Activated CD8-positive, alpha-beta memory T cell treated with anti-CD3 and anti-CD28 coated beads for 48 hours (primary cell): Measurements from ENCODE around the gene CUX1.
"Not testable (repeated sequence)": the region's sequence is repeated elsewhere in the genome, so short reads cannot be mapped to it uniquely, and the experiment has no call there.

Experiments
- DNase-seq, 3 experiments: peaks; one replicate each; pipeline ENCODE4 v3.0.0-alpha.2; 2020; ENCODE audit warnings: low read depth in 2 of 3, low spot score in 2 of 3

Gene CUX1

DNA sequence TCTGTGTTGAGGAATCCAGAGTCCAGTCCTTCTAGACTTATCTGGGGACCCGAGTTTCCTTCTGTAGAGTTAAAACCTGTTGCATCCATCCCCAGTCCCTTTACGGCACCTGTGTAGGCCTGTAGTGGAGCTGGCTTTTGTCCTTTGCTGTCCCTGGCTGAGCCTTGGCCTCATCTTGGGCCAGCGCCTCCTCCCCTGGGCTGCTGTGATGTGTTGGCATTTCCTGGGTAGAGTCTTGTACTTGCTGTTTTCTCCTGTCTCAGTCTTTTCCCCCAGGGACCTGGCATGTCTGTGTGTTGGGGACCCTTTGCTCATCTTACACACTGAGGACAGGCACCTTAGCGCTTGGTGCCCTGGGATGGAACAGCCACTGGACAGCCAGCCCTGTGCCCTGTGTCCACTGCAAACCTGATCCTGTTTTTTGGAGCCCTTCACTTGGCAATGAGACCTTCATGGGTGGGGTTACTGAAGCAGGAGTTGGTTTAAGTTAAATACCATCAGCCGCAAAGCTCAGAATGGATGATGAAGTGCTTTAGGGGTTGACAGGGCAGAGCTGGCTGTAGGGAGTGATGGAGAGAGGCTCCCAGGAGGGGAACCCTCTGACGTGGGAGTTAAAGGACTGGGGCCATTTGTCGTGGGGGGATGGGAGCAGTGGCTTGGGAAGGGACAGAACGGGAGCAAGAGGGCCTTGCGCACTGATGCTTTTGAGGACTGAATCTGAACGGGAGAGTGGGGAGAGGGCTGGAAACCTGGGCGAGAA is 50.9 kb downstream of the CUX1 start:
- DNase-seq, result no peak

DNA sequence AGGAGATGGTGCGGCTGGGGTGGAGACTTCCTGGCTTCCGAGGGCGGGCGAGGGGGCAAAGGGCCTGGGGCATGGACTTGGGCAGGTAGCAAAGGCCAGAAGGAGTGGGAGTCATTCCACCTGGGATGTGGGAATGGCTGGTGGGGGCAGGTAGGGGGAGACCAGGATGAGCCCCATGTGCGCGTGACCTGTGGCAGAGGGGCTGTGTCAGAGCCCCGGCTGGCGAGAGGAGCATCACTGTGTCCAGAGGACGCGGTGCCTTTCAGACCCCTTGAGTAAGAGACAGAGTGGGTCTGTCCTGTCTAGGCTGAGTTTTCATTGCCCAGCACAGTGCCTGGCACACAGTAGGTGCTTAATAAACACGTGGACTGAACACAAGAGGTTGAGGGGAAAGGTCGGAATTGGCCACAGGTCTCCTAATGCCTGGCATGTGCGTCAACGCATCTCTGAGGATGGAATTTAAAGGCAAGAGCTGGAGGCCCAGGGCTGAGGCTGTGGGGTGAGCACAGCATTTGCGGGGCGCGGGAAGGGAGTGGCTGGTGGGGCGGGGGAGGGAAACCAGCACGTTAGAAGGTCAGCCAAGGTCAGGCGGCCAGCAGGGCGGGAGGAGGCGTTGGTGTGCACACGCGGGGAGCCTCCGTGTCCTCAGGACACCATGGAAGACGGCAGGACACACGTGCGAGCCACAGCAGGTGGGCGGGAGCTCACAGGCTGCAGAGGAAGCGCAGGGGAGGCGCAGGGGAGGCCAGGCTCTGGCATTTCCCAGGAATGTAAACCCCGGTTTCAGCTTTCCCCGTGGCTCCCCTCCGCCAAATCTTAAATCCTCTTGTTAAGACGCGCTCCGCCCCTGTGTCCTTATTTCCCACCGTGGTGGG is 51.8 kb downstream of the CUX1 start:
- DNase-seq, result no peak

DNA sequence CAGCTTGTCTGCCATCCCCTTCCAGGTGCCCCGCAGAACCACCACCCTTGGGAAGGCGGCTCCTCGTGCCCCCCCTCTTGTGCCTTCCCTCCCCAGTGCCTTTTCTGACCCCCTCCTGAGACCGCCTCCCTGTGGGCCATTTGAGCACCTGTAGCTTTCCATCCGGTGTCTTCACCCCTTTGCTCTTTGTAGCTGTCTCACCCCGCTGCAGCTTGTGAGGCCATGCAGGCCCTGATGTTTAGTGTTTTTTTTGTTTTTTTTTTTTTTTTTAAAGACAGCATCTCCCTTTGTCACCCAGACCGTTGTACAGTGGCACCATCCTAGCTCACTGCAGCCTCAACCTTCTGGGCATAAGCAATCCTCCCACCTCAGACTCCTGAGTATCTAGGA is 52.5 kb downstream of the CUX1 start:
- DNase-seq, result no peak

DNA sequence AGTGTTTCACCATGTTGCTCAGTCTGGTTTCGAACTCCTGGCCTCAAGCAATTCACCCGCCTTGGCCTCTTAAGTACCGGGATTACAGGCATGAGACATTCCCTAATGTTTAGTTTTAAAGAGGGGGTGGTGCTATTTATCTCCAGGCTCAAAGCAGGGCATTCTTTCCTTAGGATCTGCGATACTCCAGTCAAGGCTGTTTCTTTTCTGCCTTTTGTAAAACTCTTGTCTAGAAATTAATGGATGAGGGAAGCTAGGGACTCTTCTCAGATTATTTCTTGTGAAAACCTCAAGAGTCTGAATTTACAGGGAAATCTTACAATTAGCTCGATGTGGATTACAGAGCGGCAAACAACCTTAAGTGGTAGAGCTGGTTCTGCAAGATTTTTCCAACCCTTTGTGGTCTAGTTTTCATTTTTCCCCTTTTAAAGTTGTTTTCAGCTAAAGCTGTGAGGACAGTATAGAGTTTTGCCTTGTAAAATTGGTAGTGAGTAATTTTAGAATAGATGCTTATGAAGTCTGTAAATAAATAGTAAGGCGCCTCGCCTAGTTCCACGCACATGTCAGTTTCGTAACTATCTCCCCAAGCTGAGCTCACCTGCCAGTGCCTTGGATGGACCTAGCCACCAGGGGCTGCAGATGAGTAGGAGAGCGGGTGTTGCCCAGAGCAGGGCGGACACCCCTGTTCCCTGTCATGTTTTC is 53.1 kb downstream of the CUX1 start:
- DNase-seq, result no peak

DNA sequence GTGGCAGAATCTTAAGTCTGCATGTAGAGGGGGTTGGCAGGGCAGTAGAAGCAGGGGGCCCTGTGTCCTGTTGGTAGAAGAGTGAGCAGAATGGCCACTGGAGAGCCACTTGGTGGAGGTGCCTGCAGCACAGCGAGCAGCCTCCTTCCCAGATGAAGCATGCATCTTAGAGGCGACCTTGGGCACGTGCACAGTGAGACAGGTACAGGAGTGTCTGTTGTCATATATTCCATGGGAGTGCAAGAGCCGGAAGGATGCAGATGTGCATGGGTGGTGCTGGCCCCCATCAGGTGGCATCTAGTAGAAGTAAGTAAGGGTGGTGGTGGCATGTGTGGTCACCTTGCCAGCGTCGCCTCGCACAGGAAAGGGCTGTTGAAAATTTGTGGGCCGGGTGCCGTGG is 53.9 kb downstream of the CUX1 start:
- DNase-seq, result no peak

DNA sequence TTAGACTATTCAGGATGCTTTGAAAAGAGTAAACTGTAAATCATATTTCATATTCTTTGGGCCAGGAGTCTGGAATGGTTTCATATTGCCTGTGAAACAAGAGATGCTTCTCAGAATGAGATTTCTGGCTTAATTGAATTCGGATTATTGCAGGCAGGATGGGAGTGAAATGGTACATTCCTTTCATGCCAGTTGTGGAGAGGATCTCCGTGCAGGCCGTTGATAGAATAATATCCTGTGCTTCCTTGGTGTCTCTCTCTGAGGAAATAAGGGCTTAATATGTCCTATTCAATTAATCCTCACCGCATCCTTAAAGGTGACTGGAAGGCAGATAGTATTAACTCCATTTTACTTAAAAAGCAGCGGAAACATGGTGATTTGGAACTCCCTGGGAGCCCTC is 56.6 kb downstream of the CUX1 start:
- no peak for DNase-seq

DNA sequence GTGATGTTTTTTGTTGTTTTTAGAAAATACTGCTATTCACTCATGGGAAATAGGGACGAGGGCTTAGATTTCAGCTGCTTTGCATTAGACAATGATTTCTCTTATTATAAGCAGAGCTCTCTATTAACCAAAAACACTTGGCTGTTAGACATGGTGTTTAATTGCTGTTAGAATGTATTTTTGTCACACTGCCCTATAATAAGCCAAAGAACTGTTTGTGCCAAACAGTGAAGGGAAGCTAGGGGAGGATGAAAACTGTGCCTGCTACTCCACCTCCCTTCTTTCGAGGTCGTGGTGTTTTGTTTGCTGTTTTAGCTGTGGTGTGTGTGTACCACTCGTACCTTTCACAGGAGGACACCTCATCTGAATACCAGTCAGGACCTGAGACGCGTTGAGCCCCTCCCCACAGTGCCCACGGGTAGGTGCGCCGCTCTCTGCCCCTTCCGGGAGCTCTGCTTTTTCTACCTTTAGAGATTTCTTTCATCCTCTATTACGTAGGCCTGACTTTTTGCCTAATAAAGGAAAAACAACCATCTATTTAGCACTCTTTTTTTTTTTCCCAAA is 57.9 kb downstream of the CUX1 start:
- DNase-seq, result no peak

DNA sequence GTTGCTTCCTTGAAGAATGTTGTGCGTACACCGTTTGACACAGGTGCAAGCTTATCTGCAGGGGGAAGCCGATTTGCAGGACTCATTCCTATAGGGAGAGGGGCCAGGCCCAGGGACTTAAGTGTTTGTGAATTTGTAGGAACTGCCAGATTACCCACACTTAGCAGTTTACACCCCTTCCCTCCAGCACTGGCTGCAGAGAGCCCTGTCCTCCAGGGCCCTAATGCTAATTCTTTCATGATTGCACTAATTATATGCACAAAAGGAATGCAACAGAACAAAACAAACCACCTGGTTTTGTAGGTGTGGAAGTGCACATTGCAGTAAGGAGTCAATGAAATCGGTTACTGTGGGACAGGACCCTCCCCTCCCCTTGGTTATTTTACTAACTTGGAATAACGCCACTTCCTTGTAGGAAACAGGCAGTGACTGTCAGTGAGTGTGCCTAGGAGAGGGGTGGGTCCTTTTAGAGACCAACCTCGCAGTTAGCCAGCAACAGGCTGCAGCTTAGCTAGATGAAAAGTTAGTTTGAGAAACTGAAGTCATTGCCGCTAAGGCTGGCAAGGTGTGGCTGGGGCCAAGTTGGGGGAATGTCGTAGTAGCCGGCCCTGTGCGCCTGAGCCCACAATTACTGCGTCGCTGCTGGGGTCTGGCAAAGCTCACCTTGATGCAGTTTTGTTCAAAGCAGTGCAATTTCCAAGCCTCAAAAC is 60.6 kb downstream of the CUX1 start:
- no peak for DNase-seq

DNA sequence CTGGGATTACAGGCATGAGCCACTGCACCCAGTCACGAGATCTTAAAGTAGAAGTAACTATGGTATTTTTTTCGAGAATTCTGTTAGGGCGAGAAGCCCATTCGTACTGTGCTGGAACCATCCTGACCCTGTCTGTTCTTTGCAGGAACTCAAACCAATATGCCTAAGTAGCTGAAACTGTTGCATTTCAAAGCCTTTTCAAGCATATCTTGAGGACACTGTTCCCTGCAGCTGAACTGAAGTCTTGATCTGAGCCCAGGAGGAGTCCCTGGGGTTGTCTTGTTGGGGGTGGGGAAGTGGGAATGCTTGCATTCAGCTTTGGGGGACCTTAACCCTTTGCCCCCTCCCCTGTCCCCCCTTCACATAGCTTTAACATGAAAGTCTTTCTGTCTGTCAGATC is 61.5 kb downstream of the CUX1 start:
- no peak for DNase-seq

DNA sequence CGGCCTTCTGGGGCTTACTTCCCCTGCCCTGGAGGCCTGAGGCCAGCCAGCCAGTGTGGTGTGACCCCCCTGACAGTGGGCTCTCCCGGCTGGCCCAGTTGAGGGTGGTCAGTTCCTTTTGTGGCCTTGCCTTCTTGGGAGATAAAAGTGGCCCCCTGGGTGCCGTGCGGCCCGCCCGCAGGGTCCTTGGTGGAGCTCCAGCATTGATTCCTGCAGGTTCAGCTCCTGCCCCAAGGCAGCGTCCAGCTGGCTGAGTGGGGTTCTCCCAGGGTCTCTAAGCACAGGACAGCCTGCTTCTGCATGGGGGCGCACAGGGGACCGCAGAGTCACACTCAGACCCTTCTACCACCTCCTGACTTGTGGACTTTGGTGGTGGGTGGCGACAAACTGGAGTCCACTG is 62.1 kb downstream of the CUX1 start:
- no peak for DNase-seq

DNA sequence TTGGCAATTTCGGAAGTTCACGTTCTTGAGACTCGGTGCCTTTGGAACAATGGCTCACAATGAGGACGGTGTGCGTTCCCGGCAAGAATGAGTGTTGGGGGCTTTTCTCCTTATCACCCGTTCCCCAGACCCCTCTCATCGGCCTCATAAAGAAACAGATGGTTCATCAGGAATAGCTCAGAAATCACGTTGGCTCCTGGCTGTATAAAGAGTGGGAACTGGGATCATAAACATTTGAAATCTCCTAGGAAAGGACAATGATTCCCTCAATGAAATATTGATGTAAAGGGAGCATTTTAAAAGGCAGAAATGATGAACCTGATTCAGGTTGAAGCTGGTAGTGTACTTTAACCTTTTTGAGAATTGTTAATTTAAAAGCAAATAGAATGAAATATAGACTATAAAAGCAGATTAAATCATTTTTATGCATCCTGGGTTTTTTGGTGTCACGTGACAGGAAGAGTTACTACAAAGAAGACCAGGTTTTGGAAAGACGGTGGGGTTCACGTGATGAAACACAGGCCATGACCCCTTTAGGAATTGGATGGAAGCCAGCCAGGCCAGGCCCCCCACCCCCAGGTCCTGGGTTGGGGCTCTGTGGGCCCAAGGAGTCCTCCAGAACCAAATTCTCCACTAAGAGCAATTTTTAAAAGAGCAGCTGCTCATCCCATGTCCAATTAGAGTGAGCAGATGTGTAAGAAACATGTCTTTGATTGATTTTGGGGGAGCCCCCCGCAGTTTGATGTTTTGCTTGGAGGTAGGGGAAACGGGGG is 63.0 kb downstream of the CUX1 start:
- DNase-seq, result no peak

DNA sequence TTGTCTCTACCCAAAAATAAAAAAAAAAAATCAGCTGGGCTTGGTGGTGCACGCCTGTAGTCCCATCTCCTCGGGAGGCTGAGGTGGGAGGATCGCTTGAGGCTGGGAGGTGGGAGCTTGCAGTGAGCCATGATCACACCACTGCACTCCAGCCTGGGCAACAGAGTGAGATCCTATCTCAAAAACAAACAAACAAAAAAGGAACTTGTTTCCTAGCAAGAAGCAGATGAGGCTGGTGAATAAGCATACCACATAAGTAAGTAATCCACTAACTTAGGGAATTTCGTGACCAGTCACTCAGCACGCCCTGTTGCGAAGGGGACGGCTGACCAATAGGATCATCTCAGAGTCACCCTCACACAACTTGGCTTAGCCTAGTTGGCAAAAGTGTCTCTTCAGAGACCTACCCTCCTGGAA is 64.6 kb downstream of the CUX1 start:
- DNase-seq, result no peak

DNA sequence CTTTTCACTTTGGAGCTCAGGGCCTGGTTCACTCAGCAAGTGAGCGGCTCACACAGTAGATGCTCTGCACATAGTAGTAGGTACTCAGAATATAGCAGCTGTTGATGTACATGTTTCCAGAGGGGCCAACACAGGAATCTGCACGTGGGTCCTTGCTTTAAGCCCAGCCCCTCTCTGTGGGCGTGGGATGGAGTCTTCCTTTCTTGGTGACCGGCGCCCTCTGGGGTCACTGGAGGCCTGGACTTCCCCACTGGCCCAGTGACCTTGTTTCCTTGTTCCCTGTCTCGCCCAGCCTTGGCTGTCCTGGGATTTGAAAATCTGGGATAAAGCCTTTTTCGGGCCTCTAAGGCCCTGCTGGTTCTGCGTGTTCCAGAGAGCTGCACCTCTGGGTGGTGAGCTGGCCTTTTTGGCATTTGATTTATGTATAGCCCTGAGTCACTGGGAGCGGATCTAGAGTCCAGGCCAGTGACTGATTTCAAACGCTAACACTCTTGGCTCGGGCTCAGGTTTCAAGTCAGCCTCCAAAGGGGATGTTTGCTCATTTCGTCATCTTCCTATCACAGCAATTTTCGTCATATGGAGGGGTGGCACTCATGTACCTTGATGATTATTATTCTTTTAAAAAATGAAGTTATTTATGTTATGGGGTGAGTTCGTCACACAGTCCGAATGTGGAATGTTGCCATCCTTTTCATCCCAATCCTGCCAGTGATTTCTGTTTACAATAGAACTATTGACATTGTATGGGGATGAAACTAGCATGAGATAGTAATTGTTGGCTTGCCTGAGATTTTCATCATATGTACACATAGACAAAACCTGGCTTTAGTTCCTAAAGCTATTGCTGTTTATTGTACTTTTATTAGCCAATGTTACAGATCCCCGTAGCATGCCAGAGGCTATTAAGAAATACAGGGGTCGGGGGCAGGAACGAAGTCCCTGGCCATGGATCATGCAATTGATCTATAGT is 65.5 kb downstream of the CUX1 start:
- DNase-seq, result no peak

DNA sequence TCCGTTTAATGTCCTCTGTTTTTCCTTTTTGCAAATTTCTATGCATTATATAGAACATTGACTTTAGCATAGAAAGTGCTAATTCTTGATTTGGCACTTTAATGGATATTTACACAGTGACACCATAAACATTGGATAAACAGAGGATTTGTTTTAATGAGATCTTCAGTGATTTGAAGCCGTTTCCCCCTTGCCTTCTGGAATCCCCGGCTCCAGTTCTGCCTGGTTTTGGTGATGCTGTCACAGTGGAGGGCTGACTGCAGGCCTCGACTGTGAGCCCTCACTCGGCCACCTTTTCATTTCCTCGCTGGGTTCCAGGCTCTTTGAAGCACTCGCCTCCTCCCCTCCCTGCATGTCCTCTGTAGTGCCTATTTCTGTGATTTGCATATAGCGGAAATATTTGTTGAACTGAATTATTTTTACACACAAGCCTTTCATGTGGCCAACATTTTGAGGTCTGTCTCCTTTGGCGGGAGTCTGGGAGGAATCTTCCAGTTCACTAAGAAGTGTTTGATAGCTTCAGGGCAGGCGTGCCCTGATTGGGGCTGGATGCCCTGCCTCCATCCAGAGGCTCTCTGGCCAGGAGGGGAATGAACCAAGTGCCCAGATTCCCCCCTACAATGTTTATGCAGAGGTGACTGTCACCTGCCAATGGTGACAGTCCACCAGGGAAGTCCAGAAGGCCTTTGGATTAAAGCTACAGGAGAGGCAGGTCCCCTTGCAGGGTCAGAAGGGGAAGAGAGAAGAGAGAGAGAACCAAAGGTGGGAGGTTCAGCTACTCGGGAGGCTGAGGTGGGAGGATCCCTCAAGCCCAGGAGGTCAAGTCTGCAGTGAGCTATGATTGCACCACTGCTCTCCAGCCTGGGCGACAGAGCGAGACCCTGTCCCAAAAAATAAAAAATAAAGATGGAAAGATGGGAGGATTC is 67.5 kb downstream of the CUX1 start:
- no peak for DNase-seq

DNA sequence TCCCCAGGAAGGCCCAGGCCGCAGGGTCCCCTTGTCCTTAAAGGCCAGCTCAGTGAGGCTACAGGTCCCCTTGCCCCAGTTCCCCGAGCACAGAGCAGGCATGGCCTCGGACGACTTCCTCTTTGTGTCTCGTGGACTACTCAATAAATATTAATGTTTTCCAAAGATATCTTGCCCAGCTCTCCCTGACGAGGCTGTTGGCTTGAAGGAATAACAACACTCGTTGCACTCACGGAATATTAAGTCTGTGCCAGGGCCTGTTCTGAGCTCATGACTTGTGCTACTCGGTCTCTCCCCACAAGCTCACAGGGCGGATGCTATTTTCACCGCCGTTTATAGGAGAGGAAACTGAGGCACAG is 68.2 kb downstream of the CUX1 start:
- DNase-seq, result no peak

DNA sequence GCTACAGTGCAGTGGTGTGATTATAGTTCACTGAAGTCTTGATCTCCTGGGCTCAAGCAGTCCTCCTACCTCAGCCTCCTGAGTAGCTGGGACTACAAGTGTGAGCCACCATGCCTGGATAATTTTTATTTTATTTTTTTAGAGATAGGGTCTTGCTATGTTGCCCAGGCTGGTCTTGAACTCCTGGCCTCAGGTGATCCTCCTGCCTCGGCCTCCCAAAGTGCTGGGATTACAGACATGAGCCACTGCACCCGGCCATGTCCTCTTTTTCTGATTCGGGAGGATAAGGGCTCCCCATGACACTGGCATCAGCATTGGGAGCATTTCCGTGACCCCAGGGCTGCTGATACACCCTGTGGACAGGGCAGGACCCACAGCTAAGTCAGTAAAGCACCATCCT is 69.9 kb downstream of the CUX1 start:
- not testable (repeated sequence) for DNase-seq

DNA sequence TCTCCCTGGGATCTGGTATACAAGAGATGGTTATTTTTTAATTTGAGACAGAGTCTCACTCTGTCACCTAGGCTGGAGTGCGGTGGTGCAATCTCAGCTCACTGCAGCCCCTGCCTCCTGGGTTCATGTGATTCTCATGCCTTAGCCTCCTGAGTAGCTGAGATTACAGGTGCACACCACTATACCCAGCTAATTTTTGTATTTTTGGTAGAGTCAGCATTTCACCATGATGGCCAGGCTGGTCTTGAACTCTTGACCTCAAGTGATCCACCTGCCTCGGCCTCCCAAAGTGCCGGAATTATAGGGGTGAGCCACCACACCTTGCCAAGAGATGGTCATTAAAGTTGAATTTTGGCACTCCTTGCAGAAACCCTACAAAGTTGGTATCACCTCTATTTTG is 71.1 kb downstream of the CUX1 start:
- DNase-seq, result not testable (repeated sequence)
